Type B pancreatic cell (in vitro differentiated cells): ENCODE data around the gene CFAP43. TPM values are rescaled to one million over a fixed set of nuclear protein-coding genes. Genes with fewer than 3 reads are reported as not detected.
A peak's percentile ranks its signal among the peaks of the same experiment; 100 is the strongest.

ENCODE experiments used
- DNase-seq: peaks from one replicate; pipeline ENCODE4 v3.0.0; 2021; ENCODE audit warnings: mixed read lengths; ENCODE audit not compliant: unreplicated experiment; ENCODE audit errors: extremely low spot score
- H3K27ac Mint-ChIP-seq: 2 replicates; pipeline ENCODE4 v1.8.0; 2021; ENCODE audit warnings: mild to moderate bottlenecking, mixed read lengths
- H3K27me3 Mint-ChIP-seq: 2 replicates; pipeline ENCODE4 v1.8.0; 2021; ENCODE audit warnings: mixed read lengths
- H3K36me3 Mint-ChIP-seq: 2 replicates; pipeline ENCODE4 v1.8.0; 2021; ENCODE audit warnings: mixed read lengths
- H3K4me1 Mint-ChIP-seq: one replicate; pipeline ENCODE4 v1.8.0; 2021; ENCODE audit warnings: mixed read lengths; ENCODE audit not compliant: unreplicated experiment
- H3K4me3 Mint-ChIP-seq: 2 replicates; pipeline ENCODE4 v1.8.0; 2021; ENCODE audit warnings: mild to moderate bottlenecking, mixed read lengths
- H3K9me3 Mint-ChIP-seq: 2 replicates; pipeline ENCODE4 v1.8.0; 2021; ENCODE audit warnings: mixed read lengths
- total RNA-seq: library from RNA; stranded (reverse); gene quantifications from 2 replicates; pipeline ENCODE4 v1.2.1, GENCODE V29; 2021; ENCODE audit warnings: low replicate concordance
- TF ChIP-seq, protein P1 (sequence below): fragments of 200-600 bp; sonication (generic); conservative IDR thresholded peaks from 2 replicates; pipeline ENCODE4 v1.5.0; 2021; ENCODE audit warnings: antibody characterized with exemption, mild to moderate bottlenecking

CFAP43 gene
- total RNA-seq, 1 donor from 2014 or later, result 7.6 TPM

DNA sequence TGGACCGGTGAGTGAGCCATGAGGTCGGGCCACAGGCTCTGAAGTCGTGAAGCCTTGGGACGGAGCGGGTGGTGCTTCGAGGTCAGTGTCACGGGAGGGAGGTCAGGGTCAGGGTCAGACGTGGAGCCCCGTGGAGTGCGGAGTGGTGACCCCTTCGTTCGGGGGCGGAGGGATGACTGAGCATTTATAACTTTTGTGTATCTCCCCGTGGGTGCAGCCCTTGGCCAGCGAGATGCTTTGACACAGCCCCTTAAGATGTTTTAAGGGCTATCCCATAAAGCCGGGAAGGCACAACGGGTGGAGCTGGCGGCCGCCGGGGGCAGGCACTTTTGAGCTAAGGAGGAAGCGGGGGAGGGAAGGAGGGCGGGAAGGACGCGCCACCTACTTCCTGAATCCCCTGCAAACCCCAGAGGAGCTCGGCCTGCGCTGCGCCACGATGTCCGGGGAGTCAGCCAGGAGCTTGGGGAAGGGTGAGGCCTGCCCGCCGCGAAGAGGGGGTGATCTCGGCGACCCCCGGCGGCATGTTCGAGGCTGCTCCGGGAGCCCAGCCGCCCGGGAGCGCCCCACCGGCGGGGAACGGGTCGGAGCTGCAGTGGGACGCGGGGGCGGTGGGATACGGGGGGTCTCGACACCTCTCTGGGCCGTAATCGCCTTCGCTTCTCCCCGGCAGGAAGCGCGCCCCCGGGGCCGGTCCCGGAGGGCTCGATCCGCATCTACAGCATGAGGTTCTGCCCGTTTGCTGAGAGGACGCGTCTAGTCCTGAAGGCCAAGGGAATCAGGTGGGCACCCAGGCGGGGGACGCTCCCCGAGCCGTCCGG lies 22.5 kb upstream of the CFAP43 start, which contains the start of gene GSTO1:
Gene GSTO1 (plus strand): TSS at position 400 of the 818 bp plus-strand sequence. CDS start 37 bp downstream, at position 437.
- peak within 1 kb of the TSS; percentile 98 for H3K4me3 Mint-ChIP-seq

DNA sequence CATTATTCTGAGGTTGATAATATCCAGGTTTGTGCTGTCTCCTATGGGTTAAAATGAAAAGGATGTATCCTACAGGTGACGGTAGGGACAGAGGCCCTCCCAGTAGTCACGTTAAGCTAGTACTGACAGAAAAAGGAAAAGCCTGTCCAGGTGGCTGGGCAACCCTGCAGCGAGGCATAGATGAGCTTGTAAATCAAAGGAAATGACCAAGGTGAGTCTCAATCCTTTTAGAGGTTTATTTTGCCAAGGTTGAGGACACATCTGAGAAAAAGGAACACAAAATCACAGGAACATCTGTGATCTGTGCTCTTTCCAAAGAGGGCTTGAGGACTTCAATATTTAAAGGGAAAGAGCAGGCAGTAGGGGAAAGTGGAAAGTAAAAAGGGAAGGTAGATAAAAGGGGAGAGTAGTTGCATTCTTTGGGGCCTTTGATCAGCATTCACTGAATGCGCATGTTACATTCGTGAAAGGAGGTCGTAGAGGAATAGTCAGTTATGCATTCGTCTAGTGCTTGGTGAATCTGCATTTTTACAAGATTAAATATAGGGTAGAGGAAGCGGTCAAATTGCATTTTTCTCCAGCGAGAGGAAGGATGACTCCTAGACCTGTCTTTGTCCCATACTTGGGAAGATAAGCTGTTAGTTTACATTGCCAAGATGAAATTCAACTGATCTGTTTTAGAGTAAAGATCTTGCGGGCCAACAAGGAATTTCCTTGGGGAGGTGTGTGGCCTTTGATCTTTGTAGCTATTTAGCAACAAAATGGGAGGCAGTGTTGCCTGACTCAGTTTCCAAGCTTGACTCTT lies 21.6 kb upstream of the CFAP43 start:
- Mint-ChIP-seq H3K9me3 (no peaks in the 10 kb centered on the region), H3K36me3 (peaks cover 10% of the 10 kb centered on the region), H3K4me1 (peaks cover 35% of the 10 kb centered on the region), H3K27me3 (peaks cover 4% of the 10 kb centered on the region), H3K4me3 (peak overlapping the region; percentile 98), H3K27ac (peak overlapping the region; percentile 83)
- TF ChIP-seq, protein P1, sequence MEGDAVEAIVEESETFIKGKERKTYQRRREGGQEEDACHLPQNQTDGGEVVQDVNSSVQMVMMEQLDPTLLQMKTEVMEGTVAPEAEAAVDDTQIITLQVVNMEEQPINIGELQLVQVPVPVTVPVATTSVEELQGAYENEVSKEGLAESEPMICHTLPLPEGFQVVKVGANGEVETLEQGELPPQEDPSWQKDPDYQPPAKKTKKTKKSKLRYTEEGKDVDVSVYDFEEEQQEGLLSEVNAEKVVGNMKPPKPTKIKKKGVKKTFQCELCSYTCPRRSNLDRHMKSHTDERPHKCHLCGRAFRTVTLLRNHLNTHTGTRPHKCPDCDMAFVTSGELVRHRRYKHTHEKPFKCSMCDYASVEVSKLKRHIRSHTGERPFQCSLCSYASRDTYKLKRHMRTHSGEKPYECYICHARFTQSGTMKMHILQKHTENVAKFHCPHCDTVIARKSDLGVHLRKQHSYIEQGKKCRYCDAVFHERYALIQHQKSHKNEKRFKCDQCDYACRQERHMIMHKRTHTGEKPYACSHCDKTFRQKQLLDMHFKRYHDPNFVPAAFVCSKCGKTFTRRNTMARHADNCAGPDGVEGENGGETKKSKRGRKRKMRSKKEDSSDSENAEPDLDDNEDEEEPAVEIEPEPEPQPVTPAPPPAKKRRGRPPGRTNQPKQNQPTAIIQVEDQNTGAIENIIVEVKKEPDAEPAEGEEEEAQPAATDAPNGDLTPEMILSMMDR, result no peak
- DNase-seq, result no peak

More for the DNA sequence above, 22.5 kb upstream of the CFAP43 start, which contains the start of gene GSTO1:
- TF ChIP-seq, protein P1, result peak; percentile 16
- Mint-ChIP-seq H3K4me1 (peaks cover 42% of the 10 kb centered on the region), H3K27me3 (peaks cover 4% of the 10 kb centered on the region), H3K27ac (peak within 1 kb of the TSS; percentile 83), H3K9me3 (no peaks in the 10 kb centered on the region), H3K36me3 (peaks cover 16% of the 10 kb centered on the region)
- DNase-seq, result no peak

DNA sequence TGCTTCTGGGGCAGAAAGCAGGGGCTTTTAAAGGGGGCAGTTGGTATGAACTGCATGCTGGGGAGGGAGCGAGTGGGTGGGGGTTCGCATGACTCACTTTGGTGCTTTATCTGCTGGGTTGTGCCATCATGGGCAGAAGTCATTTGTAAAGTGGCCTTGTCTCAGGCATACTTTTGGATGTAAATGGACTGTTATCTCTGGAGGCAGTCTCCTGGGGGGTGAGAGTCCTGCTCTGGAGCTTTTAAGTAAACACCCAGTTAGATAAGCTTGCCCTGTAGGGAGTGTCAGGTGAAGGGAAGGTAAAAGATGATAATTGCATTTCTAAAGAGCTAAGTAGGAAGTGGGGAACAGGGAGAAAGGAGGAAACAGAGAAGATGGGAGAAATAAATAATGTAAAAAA lies 20.9 kb upstream of the CFAP43 start:
- H3K9me3 Mint-ChIP-seq, result no peaks in the 10 kb centered on the region
- TF ChIP-seq, protein P1, result no peak
- no peak for DNase-seq
- peak overlapping the region; percentile 98 for H3K4me3 Mint-ChIP-seq
- peaks cover 4% of the 10 kb centered on the region for H3K27me3 Mint-ChIP-seq
- H3K4me1 Mint-ChIP-seq, result peaks cover 35% of the 10 kb centered on the region
- H3K27ac Mint-ChIP-seq, result no peak overlapping the region
- H3K36me3 Mint-ChIP-seq, result peaks cover 6% of the 10 kb centered on the region

DNA sequence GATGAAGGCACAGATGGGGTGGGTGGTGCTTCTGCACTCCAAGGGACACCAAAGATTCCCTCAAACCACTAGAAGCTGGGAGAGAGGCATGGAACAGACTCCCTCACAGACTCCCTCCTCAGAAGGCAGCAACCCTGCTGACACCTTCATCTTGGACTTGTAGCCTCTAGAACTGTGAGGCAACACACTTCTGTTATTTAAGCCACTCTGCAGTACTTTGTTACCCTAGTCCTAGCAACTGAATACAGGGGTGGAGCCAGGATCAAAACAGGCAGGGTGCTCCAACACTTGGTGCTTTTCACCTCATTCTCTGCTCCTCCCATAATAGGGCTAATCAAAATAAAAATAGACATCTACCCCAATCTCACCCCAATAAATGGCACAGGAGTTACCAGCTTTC lies 20.2 kb upstream of the CFAP43 start:
- Mint-ChIP-seq H3K27me3 (peaks cover 4% of the 10 kb centered on the region), H3K4me1 (peaks cover 35% of the 10 kb centered on the region), H3K4me3 (no peak overlapping the region), H3K36me3 (peaks cover 3% of the 10 kb centered on the region), H3K9me3 (no peaks in the 10 kb centered on the region), H3K27ac (no peak overlapping the region)
- DNase-seq, result no peak
- TF ChIP-seq, protein P1, result no peak

DNA sequence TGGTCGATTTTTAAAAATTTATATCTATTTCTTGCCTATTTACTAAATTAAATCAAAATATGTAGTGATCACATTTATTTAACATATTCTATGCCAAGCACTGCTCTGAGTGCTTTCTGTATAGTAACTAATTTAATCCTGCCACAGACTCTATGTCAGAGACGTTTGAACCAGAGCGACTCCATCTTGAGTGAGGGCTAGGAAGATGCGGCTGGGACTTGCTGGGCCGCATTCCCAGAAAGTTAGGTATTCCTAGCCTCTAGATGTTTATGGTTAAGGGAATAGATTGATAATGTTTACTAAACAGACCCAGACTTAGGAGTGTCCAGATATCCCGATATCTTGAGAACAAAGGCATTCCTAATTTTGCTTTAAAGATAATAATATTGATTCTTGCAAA lies 19.3 kb upstream of the CFAP43 start:
- Mint-ChIP-seq H3K36me3 (no peaks in the 10 kb centered on the region), H3K4me1 (peaks cover 33% of the 10 kb centered on the region), H3K27ac (no peak overlapping the region), H3K27me3 (peaks cover 4% of the 10 kb centered on the region), H3K9me3 (peaks cover 1% of the 10 kb centered on the region), H3K4me3 (no peak overlapping the region)
- TF ChIP-seq, protein P1, result no peak
- no peak for DNase-seq
